ENCODE results near the gene RIT2.

RIT2 gene

DNA sequence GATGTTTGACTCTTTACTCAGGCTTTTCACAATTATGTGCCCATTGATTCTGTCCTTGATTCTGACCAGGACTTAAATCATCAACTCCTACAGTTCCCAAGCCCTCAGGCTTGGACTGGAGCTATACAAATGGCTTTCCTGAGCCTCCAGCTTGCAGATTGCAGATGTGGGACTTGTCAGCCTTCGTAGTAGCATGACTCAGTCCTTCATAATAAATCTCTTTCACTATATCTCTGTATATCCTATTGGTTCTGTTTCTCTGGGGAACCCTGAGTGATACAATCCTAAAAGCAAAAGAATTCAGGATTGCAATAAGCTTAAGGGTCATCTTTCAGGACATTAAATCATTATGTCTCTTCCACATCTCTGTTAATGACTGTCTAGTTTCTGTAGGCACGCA lies 356.6 kb downstream of the RIT2 start:
- DNase-seq (ENCODE audit: low read depth in 1 of 2, low spot score in 1 of 2) = no peak
- H3K4me3 ChIP-seq (replicated peaks; ENCODE audit: insufficient read depth, low read length) = no peak overlapping the region
- TF ChIP-seq, protein P1, sequence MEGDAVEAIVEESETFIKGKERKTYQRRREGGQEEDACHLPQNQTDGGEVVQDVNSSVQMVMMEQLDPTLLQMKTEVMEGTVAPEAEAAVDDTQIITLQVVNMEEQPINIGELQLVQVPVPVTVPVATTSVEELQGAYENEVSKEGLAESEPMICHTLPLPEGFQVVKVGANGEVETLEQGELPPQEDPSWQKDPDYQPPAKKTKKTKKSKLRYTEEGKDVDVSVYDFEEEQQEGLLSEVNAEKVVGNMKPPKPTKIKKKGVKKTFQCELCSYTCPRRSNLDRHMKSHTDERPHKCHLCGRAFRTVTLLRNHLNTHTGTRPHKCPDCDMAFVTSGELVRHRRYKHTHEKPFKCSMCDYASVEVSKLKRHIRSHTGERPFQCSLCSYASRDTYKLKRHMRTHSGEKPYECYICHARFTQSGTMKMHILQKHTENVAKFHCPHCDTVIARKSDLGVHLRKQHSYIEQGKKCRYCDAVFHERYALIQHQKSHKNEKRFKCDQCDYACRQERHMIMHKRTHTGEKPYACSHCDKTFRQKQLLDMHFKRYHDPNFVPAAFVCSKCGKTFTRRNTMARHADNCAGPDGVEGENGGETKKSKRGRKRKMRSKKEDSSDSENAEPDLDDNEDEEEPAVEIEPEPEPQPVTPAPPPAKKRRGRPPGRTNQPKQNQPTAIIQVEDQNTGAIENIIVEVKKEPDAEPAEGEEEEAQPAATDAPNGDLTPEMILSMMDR (IDR thresholded peaks at IDR 0.05; ENCODE audit: insufficient read depth, low read length) = no peak
- TF ChIP-seq, protein P2, sequence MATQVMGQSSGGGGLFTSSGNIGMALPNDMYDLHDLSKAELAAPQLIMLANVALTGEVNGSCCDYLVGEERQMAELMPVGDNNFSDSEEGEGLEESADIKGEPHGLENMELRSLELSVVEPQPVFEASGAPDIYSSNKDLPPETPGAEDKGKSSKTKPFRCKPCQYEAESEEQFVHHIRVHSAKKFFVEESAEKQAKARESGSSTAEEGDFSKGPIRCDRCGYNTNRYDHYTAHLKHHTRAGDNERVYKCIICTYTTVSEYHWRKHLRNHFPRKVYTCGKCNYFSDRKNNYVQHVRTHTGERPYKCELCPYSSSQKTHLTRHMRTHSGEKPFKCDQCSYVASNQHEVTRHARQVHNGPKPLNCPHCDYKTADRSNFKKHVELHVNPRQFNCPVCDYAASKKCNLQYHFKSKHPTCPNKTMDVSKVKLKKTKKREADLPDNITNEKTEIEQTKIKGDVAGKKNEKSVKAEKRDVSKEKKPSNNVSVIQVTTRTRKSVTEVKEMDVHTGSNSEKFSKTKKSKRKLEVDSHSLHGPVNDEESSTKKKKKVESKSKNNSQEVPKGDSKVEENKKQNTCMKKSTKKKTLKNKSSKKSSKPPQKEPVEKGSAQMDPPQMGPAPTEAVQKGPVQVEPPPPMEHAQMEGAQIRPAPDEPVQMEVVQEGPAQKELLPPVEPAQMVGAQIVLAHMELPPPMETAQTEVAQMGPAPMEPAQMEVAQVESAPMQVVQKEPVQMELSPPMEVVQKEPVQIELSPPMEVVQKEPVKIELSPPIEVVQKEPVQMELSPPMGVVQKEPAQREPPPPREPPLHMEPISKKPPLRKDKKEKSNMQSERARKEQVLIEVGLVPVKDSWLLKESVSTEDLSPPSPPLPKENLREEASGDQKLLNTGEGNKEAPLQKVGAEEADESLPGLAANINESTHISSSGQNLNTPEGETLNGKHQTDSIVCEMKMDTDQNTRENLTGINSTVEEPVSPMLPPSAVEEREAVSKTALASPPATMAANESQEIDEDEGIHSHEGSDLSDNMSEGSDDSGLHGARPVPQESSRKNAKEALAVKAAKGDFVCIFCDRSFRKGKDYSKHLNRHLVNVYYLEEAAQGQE (IDR thresholded peaks at IDR 0.05; ENCODE audit: insufficient replicate concordance, low read depth) = no peak
- TF ChIP-seq GABPA (IDR thresholded peaks at IDR 0.05; ENCODE audit: low read depth) (no peak), SPI1 (IDR thresholded peaks at IDR 0.05; ENCODE audit: borderline replicate concordance, low read depth) (no peak), POLR2AphosphoS5 (IDR thresholded peaks at IDR 0.05; ENCODE audit: low read depth) (no peak)
- no peak overlapping the region for H3K27ac ChIP-seq (replicated peaks)
- H3K27me3 ChIP-seq (ENCODE audit: insufficient read depth, poor library complexity, severe bottlenecking) = no peaks in the 10 kb centered on the region

DNA sequence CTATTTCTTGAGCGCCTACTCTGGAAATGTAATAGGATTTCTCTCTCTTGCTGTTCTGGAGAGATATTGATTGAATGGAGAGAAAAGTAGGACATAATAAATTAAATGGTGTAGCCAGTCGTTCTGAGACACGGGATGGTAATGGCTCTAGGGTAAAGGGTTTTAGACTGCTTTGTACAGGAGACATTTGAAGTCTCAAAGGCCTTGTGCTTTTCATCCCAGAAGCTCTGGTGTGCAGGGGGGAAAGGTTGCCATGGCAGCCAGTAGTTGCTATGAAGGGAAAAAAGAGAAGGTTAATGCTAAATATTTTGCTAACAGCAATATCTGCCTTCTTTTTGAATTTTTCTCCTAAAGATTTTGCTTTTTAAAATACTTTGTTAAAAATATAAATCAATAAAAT lies 359.3 kb downstream of the RIT2 start:
- no peak overlapping the region for H3K4me3 ChIP-seq (replicated peaks; ENCODE audit: insufficient read depth, low read length)
- H3K27me3 ChIP-seq (ENCODE audit: insufficient read depth, poor library complexity, severe bottlenecking) = no peaks in the 10 kb centered on the region
- TF ChIP-seq, protein P1 (IDR thresholded peaks at IDR 0.05; ENCODE audit: insufficient read depth, low read length) = no peak
- TF ChIP-seq, protein P2 (IDR thresholded peaks at IDR 0.05; ENCODE audit: insufficient replicate concordance, low read depth) = no peak
- TF ChIP-seq SPI1 (IDR thresholded peaks at IDR 0.05; ENCODE audit: borderline replicate concordance, low read depth) (no peak), GABPA (IDR thresholded peaks at IDR 0.05; ENCODE audit: low read depth) (no peak), POLR2AphosphoS5 (IDR thresholded peaks at IDR 0.05; ENCODE audit: low read depth) (no peak)
- no peak overlapping the region for H3K27ac ChIP-seq (replicated peaks)
- DNase-seq (ENCODE audit: low read depth in 1 of 2, low spot score in 1 of 2) = no peak

DNA sequence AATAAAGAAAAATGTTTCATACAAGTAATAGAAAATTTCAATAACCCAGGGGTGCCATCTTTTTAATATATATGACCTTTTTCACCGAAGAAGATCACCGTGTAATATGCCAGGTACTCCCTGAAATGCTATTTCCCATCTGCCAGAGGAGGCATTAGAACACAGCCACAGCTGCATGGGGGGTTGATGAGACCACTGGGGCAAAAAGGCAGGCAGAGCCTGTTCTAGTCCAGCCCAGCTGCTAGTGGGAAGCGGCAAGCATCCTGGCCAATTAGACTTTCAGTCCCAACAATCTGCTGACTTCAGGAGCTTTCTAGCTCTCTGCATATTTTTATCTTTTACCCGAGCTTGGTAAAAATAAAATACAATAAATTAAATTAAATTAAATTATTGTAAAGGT lies 362.6 kb downstream of the RIT2 start:
- Histone ChIP-seq H3K27me3 (ENCODE audit: insufficient read depth, poor library complexity, severe bottlenecking) (no peaks in the 10 kb centered on the region), H3K4me3 (replicated peaks; ENCODE audit: insufficient read depth, low read length) (no peak overlapping the region), H3K27ac (replicated peaks) (no peak overlapping the region)
- no peak for DNase-seq (ENCODE audit: low read depth in 1 of 2, low spot score in 1 of 2)
- TF ChIP-seq GABPA (IDR thresholded peaks at IDR 0.05; ENCODE audit: low read depth) (no peak), SPI1 (IDR thresholded peaks at IDR 0.05; ENCODE audit: borderline replicate concordance, low read depth) (no peak)
- TF ChIP-seq, protein P1 (IDR thresholded peaks at IDR 0.05; ENCODE audit: insufficient read depth, low read length) = no peak
- TF ChIP-seq, protein P2 (IDR thresholded peaks at IDR 0.05; ENCODE audit: insufficient replicate concordance, low read depth) = no peak

All from HL-60 (cell line).